Skin of body (tissue), 3 donors: ENCODE measurements around the gene ANKRD31. TPM values are rescaled to one million over a fixed set of nuclear protein-coding genes. Genes with fewer than 3 reads are reported as not detected.

Experiments
- DNase-seq: peaks from one replicate; lab custom pipeline; 2025; lab: John Stamatoyannopoulos, UW
- small RNA-seq: library from RNA; depleted of rRNA; stranded (forward); fragments of <200 nt; gene quantifications from one replicate; pipeline ENCODE3, GENCODE V24; 2014; ENCODE audit warnings: low replicate concordance
- total RNA-seq: library from RNA; depleted of rRNA; stranded (reverse); fragments of >200 nt; gene quantifications from one replicate; pipeline ENCODE4 v1.2.3, GENCODE V29; 2014

ANKRD31 gene
- total RNA-seq, 1 donor from 2014 or later = 0.30 TPM

GRCh38 chr5:75043633-75044264, 192.9 kb downstream of the ANKRD31 start:
- DNase-seq = no peak

GRCh38 chr5:75042522-75042921, 194.2 kb downstream of the ANKRD31 start:
- no peak for DNase-seq

GRCh38 chr5:75040973-75041372, 195.7 kb downstream of the ANKRD31 start:
- no peak for DNase-seq

- no peak for DNase-seq
Observed at GRCh38 chr5:75037106-75037505, 199.6 kb downstream of the ANKRD31 start.

GRCh38 chr5:75034137-75034739, 202.4 kb downstream of the ANKRD31 start:
- DNase-seq = no peak

- DNase-seq = no peak
Observed at GRCh38 chr5:75031366-75031765, 205.3 kb downstream of the ANKRD31 start.

- no peak for DNase-seq
Observed at GRCh38 chr5:75028090-75028489, 208.6 kb downstream of the ANKRD31 start.

GRCh38 chr5:75023368-75024159, 213.1 kb downstream of the ANKRD31 start:
- no peak for DNase-seq

GRCh38 chr5:75021800-75022199, 214.9 kb downstream of the ANKRD31 start:
- no peak for DNase-seq

GRCh38 chr5:75021219-75021618, 215.5 kb downstream of the ANKRD31 start:
- DNase-seq = no peak

GRCh38 chr5:75020016-75020656, 216.5 kb downstream of the ANKRD31 start:
- no peak for DNase-seq

GRCh38 chr5:75018805-75019587, 217.7 kb downstream of the ANKRD31 start:
- no peak for DNase-seq

Small RNAs within 50 kb of the gene (small RNA-seq; reads per million reads assigned to genes)
- not detected for gene SUMO2P5

Other genes starting within 250 kb of the ANKRD31 start
- 2.4 TPM for gene GCNT4, start 184.3 kb downstream of the ANKRD31 start, total RNA-seq
- gene HMGCR, start 100.3 kb upstream of the ANKRD31 start, total RNA-seq = 145 TPM